WERI-Rb-1 (cell line): ENCODE data around the gene VPS13D.
A peak's percentile ranks its signal among the peaks of the same experiment; 100 is the strongest.

ENCODE experiments used
- DNase-seq: peaks from one replicate; pipeline ENCODE4 v3.0.0-alpha.2; 2020
- H3K27ac ChIP-seq: fragments of 250-450 bp; sonication (Bioruptor Pico); 2 replicates; pipeline ENCODE4 v1.5.1; 2020; ENCODE audit warnings: mild to moderate bottlenecking, moderate library complexity
- H3K27me3 ChIP-seq: fragments of 250-450 bp; sonication (Bioruptor Pico); 2 replicates; pipeline ENCODE4 v1.5.1; 2021; ENCODE audit warnings: mild to moderate bottlenecking, low read depth, moderate library complexity; ENCODE audit not compliant: insufficient read depth, severe bottlenecking
- H3K36me3 ChIP-seq: fragments of 250-450 bp; sonication (Bioruptor Pico); 2 replicates; pipeline ENCODE4 v1.5.1; 2020; ENCODE audit warnings: mild to moderate bottlenecking, moderate library complexity
- H3K4me3 ChIP-seq: 2 replicates; pipeline ENCODE4 v1.5.1; 2011; ENCODE audit warnings: low read depth, mild to moderate bottlenecking, control low read depth, low read length
- H3K9me3 ChIP-seq: fragments of 250-450 bp; sonication (Bioruptor Pico); 2 replicates; pipeline ENCODE4 v1.5.1; 2021; ENCODE audit warnings: mild to moderate bottlenecking, moderate library complexity; ENCODE audit not compliant: severe bottlenecking
- TF ChIP-seq, protein P1 (sequence below): IDR thresholded peaks from 2 replicates; pipeline ENCODE4 v1.5.1; 2011; ENCODE audit warnings: low read depth, mild to moderate bottlenecking, control low read depth, inconsistent platforms, low read length

Gene VPS13D

DNA sequence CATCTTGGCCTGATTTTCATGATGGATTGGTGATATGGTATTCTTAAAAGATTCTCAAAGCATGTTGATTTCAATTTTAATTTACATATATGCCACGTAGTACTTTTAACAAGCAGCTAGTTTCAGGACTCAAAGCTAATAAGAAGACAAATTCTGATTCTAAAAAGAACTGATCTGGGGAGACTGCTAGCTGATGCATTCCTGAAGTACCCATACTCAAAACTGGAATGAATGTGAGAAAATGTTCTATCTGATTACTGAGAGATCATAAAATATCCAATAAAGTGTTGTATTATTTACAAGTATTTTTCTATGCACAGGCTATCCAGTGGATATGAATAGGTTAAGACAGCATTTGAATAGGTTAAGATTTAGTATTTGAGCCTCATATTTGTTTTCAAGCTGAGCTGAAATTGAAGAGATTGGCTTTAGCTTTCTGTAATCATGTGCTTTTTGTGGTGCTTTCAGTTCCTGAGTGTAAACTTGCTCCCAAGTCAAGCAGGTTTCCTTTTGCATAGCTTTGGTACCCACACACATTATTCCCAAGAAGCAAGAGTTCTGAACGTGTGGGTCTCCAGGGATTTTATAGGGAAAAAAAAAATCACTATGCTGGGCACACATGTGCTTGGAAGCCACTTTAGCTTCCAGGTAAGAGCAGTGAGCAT is 114.1 kb downstream of the VPS13D start:
- Histone ChIP-seq H3K27ac (no peak overlapping the region), H3K36me3 (peaks cover 9% of the 10 kb centered on the region)

DNA sequence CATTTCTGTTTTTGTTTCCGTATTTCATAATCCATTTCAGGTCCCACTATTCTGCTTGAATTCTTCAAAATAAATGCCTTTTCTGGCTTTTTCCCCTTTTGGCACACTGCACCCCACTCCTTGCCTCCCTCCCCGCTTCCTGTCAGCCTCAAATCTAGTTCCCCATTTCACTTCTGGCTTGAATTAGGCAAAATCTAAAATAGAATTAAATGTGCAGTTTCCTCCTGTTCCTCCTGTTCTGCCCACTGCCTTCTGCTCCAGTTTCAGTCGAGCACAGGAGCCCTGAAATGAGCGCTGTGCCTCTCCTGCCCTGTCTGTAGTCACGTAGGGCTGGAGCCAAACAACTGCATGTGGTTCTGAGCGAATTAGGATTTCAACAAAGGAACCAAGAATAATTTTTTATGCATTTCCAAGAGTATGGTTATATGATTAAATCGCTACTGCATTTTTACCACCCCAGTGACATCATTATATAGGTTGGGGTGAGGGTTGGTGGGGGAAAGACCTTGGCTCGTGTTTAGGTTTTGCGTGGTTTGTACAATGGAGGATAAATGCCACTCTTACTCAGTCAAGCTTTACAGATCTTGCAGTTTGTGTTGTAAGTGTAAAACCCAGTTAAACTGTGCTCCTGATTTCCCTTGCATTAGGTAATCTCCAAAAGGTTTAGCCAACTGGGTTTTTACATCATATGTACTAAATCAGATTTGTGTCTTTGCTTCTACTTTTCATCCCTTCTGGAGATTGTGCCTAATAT is 114.9 kb downstream of the VPS13D start:
- H3K27me3 ChIP-seq: no peaks in the 10 kb centered on the region
- DNase-seq: no peak
- no peaks in the 10 kb centered on the region for H3K9me3 ChIP-seq
- H3K36me3 ChIP-seq: peaks cover 13% of the 10 kb centered on the region
- H3K4me3 ChIP-seq: peak overlapping the region; percentile 13; the same call in 1 of the 2 replicates
- peak overlapping the region; percentile 23; the same call in 1 of the 2 replicates for H3K27ac ChIP-seq
- TF ChIP-seq, protein P1, sequence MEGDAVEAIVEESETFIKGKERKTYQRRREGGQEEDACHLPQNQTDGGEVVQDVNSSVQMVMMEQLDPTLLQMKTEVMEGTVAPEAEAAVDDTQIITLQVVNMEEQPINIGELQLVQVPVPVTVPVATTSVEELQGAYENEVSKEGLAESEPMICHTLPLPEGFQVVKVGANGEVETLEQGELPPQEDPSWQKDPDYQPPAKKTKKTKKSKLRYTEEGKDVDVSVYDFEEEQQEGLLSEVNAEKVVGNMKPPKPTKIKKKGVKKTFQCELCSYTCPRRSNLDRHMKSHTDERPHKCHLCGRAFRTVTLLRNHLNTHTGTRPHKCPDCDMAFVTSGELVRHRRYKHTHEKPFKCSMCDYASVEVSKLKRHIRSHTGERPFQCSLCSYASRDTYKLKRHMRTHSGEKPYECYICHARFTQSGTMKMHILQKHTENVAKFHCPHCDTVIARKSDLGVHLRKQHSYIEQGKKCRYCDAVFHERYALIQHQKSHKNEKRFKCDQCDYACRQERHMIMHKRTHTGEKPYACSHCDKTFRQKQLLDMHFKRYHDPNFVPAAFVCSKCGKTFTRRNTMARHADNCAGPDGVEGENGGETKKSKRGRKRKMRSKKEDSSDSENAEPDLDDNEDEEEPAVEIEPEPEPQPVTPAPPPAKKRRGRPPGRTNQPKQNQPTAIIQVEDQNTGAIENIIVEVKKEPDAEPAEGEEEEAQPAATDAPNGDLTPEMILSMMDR: no peak

More for the DNA sequence above, 114.1 kb downstream of the VPS13D start:
- H3K4me3 ChIP-seq: no peak overlapping the region
- no peaks in the 10 kb centered on the region for H3K27me3 ChIP-seq
- no peak for DNase-seq
- TF ChIP-seq, protein P1: no peak
- no peaks in the 10 kb centered on the region for H3K9me3 ChIP-seq

DNA sequence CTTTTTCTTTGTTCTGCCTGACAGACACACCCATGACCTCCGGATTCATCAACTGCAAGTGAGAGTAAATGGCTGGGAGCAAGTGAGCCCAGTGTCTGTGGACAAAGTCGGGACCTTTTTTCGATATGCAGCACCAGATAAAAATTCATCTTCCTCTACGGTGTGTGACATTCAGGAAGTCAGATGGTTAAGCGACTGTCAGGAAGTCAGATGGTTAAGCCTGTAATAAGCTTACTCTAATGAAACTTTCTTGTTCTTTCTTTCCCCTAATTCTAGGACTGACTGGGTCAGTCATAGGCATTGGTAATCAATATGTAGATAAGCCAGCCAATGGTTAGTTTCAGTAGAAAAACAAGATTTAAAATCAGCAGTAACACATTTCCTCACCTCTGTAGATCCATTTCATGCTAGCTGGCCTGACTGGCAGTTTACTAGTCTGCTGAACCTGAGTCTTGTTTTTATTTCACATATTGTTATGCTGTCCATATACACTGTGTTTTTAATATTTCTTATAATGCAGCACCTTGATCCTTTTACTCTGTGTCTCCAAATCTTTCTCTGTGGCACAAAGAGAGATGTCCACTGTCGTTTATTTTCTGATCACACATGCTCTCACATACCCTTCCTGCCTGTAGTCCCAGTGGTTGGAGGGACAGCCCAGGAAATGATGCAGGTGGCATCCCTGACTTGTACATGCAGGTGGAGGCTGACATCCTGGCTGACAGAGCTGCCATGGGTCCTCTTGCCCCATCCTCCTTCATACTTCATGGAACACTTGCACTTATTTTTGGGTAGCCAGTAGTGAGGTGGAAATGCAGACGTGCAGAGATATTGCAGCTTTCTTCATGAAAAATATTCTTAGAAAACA is 115.8 kb downstream of the VPS13D start:
- Histone ChIP-seq H3K4me3 (no peak overlapping the region), H3K27me3 (no peaks in the 10 kb centered on the region), H3K36me3 (peaks cover 18% of the 10 kb centered on the region), H3K9me3 (peaks cover 5% of the 10 kb centered on the region), H3K27ac (peak overlapping the region; percentile 23; the same call in 1 of the 2 replicates)
- DNase-seq: peak; percentile 23
- TF ChIP-seq, protein P1: no peak

DNA sequence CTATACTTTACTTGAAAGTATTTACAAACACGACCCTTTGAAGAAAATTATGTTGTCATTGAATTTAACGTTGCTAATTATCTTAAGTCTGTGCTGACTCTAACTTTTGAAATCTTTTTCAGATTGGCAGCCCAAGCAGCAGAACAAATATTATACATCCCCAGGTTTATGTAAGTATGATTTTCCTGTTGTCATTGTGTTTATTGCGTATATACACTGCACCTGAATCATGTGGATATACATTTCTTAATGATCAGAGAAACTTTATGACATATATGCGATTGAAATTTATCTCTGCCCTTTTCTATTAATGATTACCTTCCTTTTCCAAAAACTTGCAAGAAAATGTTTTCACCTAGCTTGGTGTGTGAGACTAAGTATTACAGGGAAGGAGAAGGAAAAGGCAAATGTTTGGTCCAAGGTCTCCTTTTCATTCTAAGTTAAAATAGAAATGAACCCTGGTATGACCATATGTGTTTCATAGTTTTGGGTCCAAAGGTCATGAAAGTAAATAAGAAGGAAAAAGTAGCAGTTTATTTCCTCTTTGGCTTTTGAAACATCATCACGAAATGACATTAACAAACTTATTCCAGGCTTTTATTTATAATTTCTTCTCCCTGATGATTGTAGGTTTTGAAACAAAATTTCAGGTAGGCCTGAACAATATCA is 116.8 kb downstream of the VPS13D start:
- DNase-seq: no peak
- Histone ChIP-seq H3K36me3 (peaks cover 18% of the 10 kb centered on the region), H3K4me3 (no peak overlapping the region), H3K27me3 (no peaks in the 10 kb centered on the region), H3K27ac (no peak overlapping the region), H3K9me3 (peaks cover 5% of the 10 kb centered on the region)
- TF ChIP-seq, protein P1: no peak

DNA sequence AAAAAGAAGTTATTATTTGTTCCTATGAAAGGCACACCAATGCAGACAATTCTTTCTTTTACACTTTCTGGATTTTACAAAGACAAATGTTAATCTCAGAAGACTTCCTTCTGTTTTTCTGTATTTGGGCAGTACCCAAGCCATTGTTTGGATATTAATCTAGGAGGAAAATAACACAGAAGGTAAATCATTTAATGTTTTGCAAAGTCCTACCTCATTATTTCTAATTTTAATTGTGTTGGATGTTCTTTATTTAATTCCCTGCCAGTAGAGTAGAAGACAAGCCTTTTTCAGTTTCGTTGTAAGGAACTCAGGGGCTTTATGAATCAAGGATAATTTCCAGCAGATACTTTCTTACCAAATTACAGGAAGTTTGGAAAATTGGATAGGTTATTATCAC is 118.3 kb downstream of the VPS13D start:
- TF ChIP-seq, protein P1: no peak
- no peak overlapping the region for H3K27ac ChIP-seq
- H3K4me3 ChIP-seq: no peak overlapping the region
- H3K9me3 ChIP-seq: peaks cover 5% of the 10 kb centered on the region
- DNase-seq: no peak
- H3K36me3 ChIP-seq: peaks cover 18% of the 10 kb centered on the region
- H3K27me3 ChIP-seq: no peaks in the 10 kb centered on the region
